AG09309 (cell line): ENCODE results near the gene CCDC127.
A peak's percentile ranks its signal among the peaks of the same experiment; 100 is the strongest.
"Not testable (repeated sequence)": the region's sequence is repeated elsewhere in the genome, so short reads cannot be mapped to it uniquely, and the experiment has no call there.

Experiments used
- DNase-seq: peaks from one replicate; pipeline ENCODE4 v3.0.0-alpha.2; 2010; ENCODE audit warnings: low read depth
- H3K4me3 ChIP-seq: 2 replicates; pipeline ENCODE4 v1.5.1; 2011; ENCODE audit warnings: mild to moderate bottlenecking, low read depth, low read length, moderate library complexity; ENCODE audit not compliant: control insufficient read depth
- CTCF ChIP-seq: IDR thresholded peaks from 2 replicates; pipeline ENCODE4 v1.5.1; 2011; ENCODE audit warnings: mild to moderate bottlenecking, low read depth, low read length, inconsistent platforms; ENCODE audit not compliant: insufficient read depth, control insufficient read depth; ENCODE audit errors: missing control alignments

Gene CCDC127

GRCh38 chr5:219460-219863, 1.5 kb upstream of the CCDC127 start:
- no peak for DNase-seq
- no peak for TF ChIP-seq CTCF
- peak overlapping the region; percentile 82 for H3K4me3 ChIP-seq

GRCh38 chr5:218457-219291, 721 bp upstream of the CCDC127 start:
- no peak for DNase-seq
- H3K4me3 ChIP-seq = peak overlapping the region; percentile 82
- TF ChIP-seq CTCF = no peak

GRCh38 chr5:216076-216475, 1.9 kb downstream of the CCDC127 start:
- H3K4me3 ChIP-seq, DNase-seq: not testable (repeated sequence)

- not testable (repeated sequence) for DNase-seq, H3K4me3 ChIP-seq
Measured at GRCh38 chr5:215256-215655, 2.7 kb downstream of the CCDC127 start.

- DNase-seq = no peak
- H3K4me3 ChIP-seq = no peak overlapping the region
- no peak for TF ChIP-seq CTCF
Measured at GRCh38 chr5:213803-214395, 4.1 kb downstream of the CCDC127 start.

- TF ChIP-seq CTCF = no peak
- no peak overlapping the region for H3K4me3 ChIP-seq
- DNase-seq = no peak
Measured at GRCh38 chr5:208449-209114, 9.4 kb downstream of the CCDC127 start.

- no peak overlapping the region for H3K4me3 ChIP-seq
- DNase-seq = no peak
- TF ChIP-seq CTCF = no peak
Measured at GRCh38 chr5:207599-207998, 10.4 kb downstream of the CCDC127 start.
